HEK293 (cell line): ENCODE results near the gene TIMM21.

Experiments
- CTCF ChIA-PET: fragments of 350-600 bp; formaldehyde crosslinking; extraction: SDS; loops from one replicate; lab custom pipeline; 2021; ENCODE audit warnings: antibody characterized with exemption; lab: Yijun Ruan, JAX
- POLR2A ChIA-PET: fragments of 300-600 bp; formaldehyde crosslinking; extraction: SDS; loops from one replicate; lab custom pipeline; 2020; ENCODE audit warnings: antibody characterized with exemption, inconsistent platforms; lab: Yijun Ruan, JAX
- H3K27ac ChIP-seq: fragments of 200-500 bp; sonication (Bioruptor generic); 2 replicates; pipeline ENCODE4 v1.5.1; 2014; ENCODE audit warnings: low read depth, low read length, control low read depth, inconsistent platforms; ENCODE audit errors: extremely low read depth
- H3K36me3 ChIP-seq, 2 experiments: fragments of 200-500 bp in 1 of 2; sonication (Bioruptor generic) in 1 of 2; 1 replicate in 1 of 2; 2 replicates in 1 of 2; pipeline ENCODE4 v1.5.1; 2014 to 2017; ENCODE audit warnings: inconsistent platforms in 2 of 2, low read length in 2 of 2; ENCODE audit not compliant: control insufficient read depth in 2 of 2, insufficient read depth in 1 of 2
- H3K4me1 ChIP-seq: fragments of 200-500 bp; sonication (Bioruptor generic); 2 replicates; pipeline ENCODE4 v1.5.1; 2014; ENCODE audit warnings: mild to moderate bottlenecking, low read length, inconsistent platforms; ENCODE audit not compliant: control insufficient read depth, insufficient read depth
- H3K4me3 ChIP-seq: 2 replicates; pipeline ENCODE4 v1.5.1; 2011; ENCODE audit warnings: low read depth, mild to moderate bottlenecking, control low read depth, low read length, moderate library complexity
- H3K9me3 ChIP-seq: fragments of 200-500 bp; sonication (Bioruptor generic); 2 replicates; pipeline ENCODE4 v1.5.1; 2014; ENCODE audit warnings: low read depth, low read length, inconsistent platforms; ENCODE audit not compliant: control insufficient read depth, insufficient read depth
- CTCF ChIP-seq: fragments of 450-650 bp; formaldehyde crosslinking; IDR thresholded peaks from 2 replicates; pipeline ENCODE4 v1.5.1; 2016; ENCODE audit warnings: missing biosample characterization, missing genetic modification characterization
- ELK4 ChIP-seq: IDR thresholded peaks from 2 replicates; pipeline ENCODE4 v1.6.1; 2011; ENCODE audit warnings: mild to moderate bottlenecking, low read depth, low read length, borderline replicate concordance
- KLF7 ChIP-seq: fragments of 450-650 bp; formaldehyde crosslinking; IDR thresholded peaks from 2 replicates; pipeline ENCODE4 v1.5.1; 2016; ENCODE audit warnings: missing biosample characterization, missing genetic modification characterization, borderline replicate concordance
- MEIS1 ChIP-seq: sonication (generic); formaldehyde crosslinking; IDR thresholded peaks from 2 replicates; pipeline ENCODE4 v1.8.1; 2022; ENCODE audit warnings: missing genetic modification reagents, mild to moderate bottlenecking, borderline replicate concordance
- MYNN ChIP-seq: fragments of 450-650 bp; formaldehyde crosslinking; IDR thresholded peaks from 2 replicates; pipeline ENCODE4 v1.5.1; 2016; ENCODE audit warnings: missing biosample characterization, missing genetic modification characterization, borderline replicate concordance
- WT1 ChIP-seq: fragments of 450-650 bp; formaldehyde crosslinking; IDR thresholded peaks from 2 replicates; pipeline ENCODE4 v1.5.1; 2016; ENCODE audit warnings: missing biosample characterization, missing genetic modification characterization
- ZBTB1 ChIP-seq: fragments of 450-650 bp; formaldehyde crosslinking; IDR thresholded peaks from 2 replicates; pipeline ENCODE4 v1.5.1; 2016; ENCODE audit warnings: missing biosample characterization, missing genetic modification characterization
- ZBTB48 ChIP-seq: fragments of 450-650 bp; formaldehyde crosslinking; IDR thresholded peaks from 2 replicates; pipeline ENCODE4 v1.5.1; 2016; ENCODE audit warnings: missing biosample characterization, missing genetic modification characterization
- ZBTB6 ChIP-seq: fragments of 450-650 bp; formaldehyde crosslinking; IDR thresholded peaks from 2 replicates; pipeline ENCODE4 v1.5.1; 2017; ENCODE audit warnings: missing biosample characterization, missing genetic modification characterization
- ZNF138 ChIP-seq: fragments of 450-650 bp; formaldehyde crosslinking; IDR thresholded peaks from 2 replicates; pipeline ENCODE4 v1.5.1; 2016; ENCODE audit warnings: missing biosample characterization, missing genetic modification characterization, borderline replicate concordance
- ZNF140 ChIP-seq: fragments of 450-650 bp; formaldehyde crosslinking; IDR thresholded peaks from 2 replicates; pipeline ENCODE4 v1.5.1; 2016; ENCODE audit warnings: missing biosample characterization, missing genetic modification characterization
- ZNF311 ChIP-seq: fragments of 450-650 bp; formaldehyde crosslinking; IDR thresholded peaks from 2 replicates; pipeline ENCODE4 v1.5.1; 2017; ENCODE audit warnings: missing biosample characterization, missing genetic modification characterization, borderline replicate concordance
- ZNF404 ChIP-seq: fragments of 450-650 bp; formaldehyde crosslinking; IDR thresholded peaks from 2 replicates; pipeline ENCODE4 v1.5.1; 2017; ENCODE audit warnings: missing biosample characterization, missing genetic modification characterization
- ZNF433 ChIP-seq: fragments of 450-650 bp; formaldehyde crosslinking; IDR thresholded peaks from 2 replicates; pipeline ENCODE4 v1.5.1; 2016; ENCODE audit warnings: missing biosample characterization, missing genetic modification characterization, low read depth
- ZNF518A ChIP-seq: fragments of 450-650 bp; formaldehyde crosslinking; conservative IDR thresholded peaks from 2 replicates; pipeline ENCODE4 v1.5.1; 2016; ENCODE audit warnings: low read depth, missing biosample characterization, missing genetic modification characterization
- ZNF530 ChIP-seq: fragments of 450-650 bp; formaldehyde crosslinking; IDR thresholded peaks from 2 replicates; pipeline ENCODE4 v1.5.1; 2016; ENCODE audit warnings: low read depth, missing biosample characterization, missing genetic modification characterization
- ZNF549 ChIP-seq: fragments of 450-650 bp; IDR thresholded peaks from 2 replicates; pipeline ENCODE4 v1.5.1; 2018; ENCODE audit warnings: missing biosample characterization, missing genetic modification characterization, mild to moderate bottlenecking, inconsistent platforms, moderate library complexity
- ZNF571 ChIP-seq: fragments of 450-650 bp; formaldehyde crosslinking; IDR thresholded peaks from 2 replicates; pipeline ENCODE4 v1.5.0; 2017; ENCODE audit warnings: missing biosample characterization, missing genetic modification characterization
- ZNF639 ChIP-seq: fragments of 450-650 bp; formaldehyde crosslinking; IDR thresholded peaks from 2 replicates; pipeline ENCODE4 v1.5.1; 2016; ENCODE audit warnings: missing biosample characterization, missing genetic modification characterization
- ZNF658 ChIP-seq: fragments of 450-650 bp; formaldehyde crosslinking; IDR thresholded peaks from 2 replicates; pipeline ENCODE4; 2016; ENCODE audit warnings: missing biosample characterization, missing genetic modification characterization
- ZNF768 ChIP-seq: fragments of 450-650 bp; formaldehyde crosslinking; IDR thresholded peaks from 2 replicates; pipeline ENCODE4 v1.5.1; 2018; ENCODE audit warnings: missing biosample characterization, mild to moderate bottlenecking, missing genetic modification characterization
- ZNF791 ChIP-seq: fragments of 450-650 bp; formaldehyde crosslinking; IDR thresholded peaks from 2 replicates; pipeline ENCODE4 v1.5.1; 2016; ENCODE audit warnings: missing biosample characterization, missing genetic modification characterization
- TF ChIP-seq, protein P1 (sequence below): fragments of 450-650 bp; formaldehyde crosslinking; IDR thresholded peaks from 2 replicates; pipeline ENCODE4 v1.5.1; 2016; ENCODE audit warnings: missing biosample characterization, missing genetic modification characterization

The TIMM21 gene

DNA sequence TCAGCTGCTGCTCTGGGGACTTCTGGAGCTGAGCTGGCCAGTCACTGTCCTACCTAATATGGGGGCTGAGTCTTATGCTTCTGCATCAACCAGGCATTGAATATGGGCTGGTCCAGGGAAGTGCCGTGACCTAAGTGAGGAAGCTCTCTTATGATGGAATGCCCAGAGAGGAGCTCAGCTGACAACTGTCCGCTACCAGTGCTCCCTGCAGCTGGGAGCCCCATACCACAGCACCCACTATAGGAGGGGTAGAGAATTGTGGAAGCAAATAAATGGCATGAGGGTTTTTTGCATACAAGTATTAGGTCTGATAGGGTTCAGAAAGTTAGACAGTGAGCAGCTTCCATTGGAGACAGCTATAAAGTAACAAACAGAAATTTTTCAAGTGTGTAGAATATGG is 4.5 kb downstream of the TIMM21 start:
- H3K4me3 ChIP-seq, result no peak overlapping the region
- no peaks in the 10 kb centered on the region for H3K9me3 ChIP-seq
- ChIA-PET POLR2A (no interaction called here), CTCF (interaction anchor here (0.7 to 1.5 kb wide), 7 partner anchors 10 to 178 kb away, joined by 3 to 4 read pairs (median 3); no protein-coding TSS in a partner anchor)
- peaks cover 19 to 54% of the 10 kb centered on the region in 2 experiments for H3K36me3 ChIP-seq
- no peak overlapping the region for H3K27ac ChIP-seq
- TF ChIP-seq ZNF140 (tag by site-specific recombination) (no peak), ZBTB1 (tag by site-specific recombination) (no peak), ZNF571 (no peak), ZNF549 (tag by site-specific recombination) (no peak), ZNF518A (tag by site-specific recombination) (no peak), ZNF311 (no peak), ZNF791 (tag by site-specific recombination) (no peak), ELK4 (no peak), ZNF768 (tag by site-specific recombination) (no peak), ZNF404 (no peak), ZNF658 (tag by site-specific recombination) (no peak), ZBTB48 (no peak), ZNF530 (tag by site-specific recombination) (no peak), MEIS1 (CRISPR knock-in tag) (no peak), ZBTB6 (tag by site-specific recombination) (no peak)
- H3K4me1 ChIP-seq, result peaks cover 3% of the 10 kb centered on the region; the same call in 1 of the 2 replicates

- H3K27ac ChIP-seq, result no peak overlapping the region
- CTCF ChIA-PET, result interaction anchor here (0.6 to 1.5 kb wide), 9 partner anchors 11 to 704 kb away, joined by 3 to 5 read pairs (median 3); no protein-coding TSS in a partner anchor
- POLR2A ChIA-PET, result no interaction called here
- H3K36me3 ChIP-seq, result peaks cover 24 to 59% of the 10 kb centered on the region in 2 experiments
- peaks cover 3% of the 10 kb centered on the region; the same call in 1 of the 2 replicates for H3K4me1 ChIP-seq
- TF ChIP-seq ZNF639 (tag by site-specific recombination) (no peak), MYNN (tag by site-specific recombination) (no peak), ZNF138 (tag by site-specific recombination) (no peak), WT1 (tag by site-specific recombination) (no peak), KLF7 (tag by site-specific recombination) (no peak), ZNF433 (tag by site-specific recombination) (no peak), CTCF (no peak)
- TF ChIP-seq, protein P1, sequence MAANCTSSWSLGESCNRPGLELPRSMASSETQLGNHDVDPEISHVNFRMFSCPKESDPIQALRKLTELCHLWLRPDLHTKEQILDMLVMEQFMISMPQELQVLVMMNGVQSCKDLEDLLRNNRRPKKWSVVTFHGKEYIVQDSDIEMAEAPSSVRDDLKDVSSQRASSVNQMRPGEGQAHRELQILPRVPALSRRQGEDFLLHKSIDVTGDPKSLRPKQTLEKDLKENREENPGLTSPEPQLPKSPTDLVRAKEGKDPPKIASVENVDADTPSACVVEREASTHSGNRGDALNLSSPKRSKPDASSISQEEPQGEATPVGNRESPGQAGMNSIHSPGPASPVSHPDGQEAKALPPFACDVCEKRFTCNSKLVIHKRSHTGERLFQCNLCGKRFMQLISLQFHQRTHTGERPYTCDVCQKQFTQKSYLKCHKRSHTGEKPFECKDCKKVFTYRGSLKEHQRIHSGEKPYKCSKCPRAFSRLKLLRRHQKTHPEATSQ, result no peak
- no peak overlapping the region for H3K4me3 ChIP-seq
- no peaks in the 10 kb centered on the region for H3K9me3 ChIP-seq
Observed at GRCh38 chr18:74153377-74153776, 5.1 kb downstream of the TIMM21 start.
